GM10266 (cell line): Measurements from ENCODE around the gene C11orf24.
"Not testable (repeated sequence)": the region's sequence is repeated elsewhere in the genome, so short reads cannot be mapped to it uniquely, and the experiment has no call there.

Experiments
- DNase-seq: peaks from one replicate; pipeline ENCODE4 v3.0.0; 2012; ENCODE audit errors: extremely low spot score
- TF ChIP-seq, protein P1 (sequence below): IDR thresholded peaks from 2 replicates; pipeline ENCODE4 v1.5.1; 2012; ENCODE audit warnings: mild to moderate bottlenecking, low read depth; ENCODE audit not compliant: control insufficient read depth, insufficient read depth; ENCODE audit errors: missing control alignments

The C11orf24 gene

DNA sequence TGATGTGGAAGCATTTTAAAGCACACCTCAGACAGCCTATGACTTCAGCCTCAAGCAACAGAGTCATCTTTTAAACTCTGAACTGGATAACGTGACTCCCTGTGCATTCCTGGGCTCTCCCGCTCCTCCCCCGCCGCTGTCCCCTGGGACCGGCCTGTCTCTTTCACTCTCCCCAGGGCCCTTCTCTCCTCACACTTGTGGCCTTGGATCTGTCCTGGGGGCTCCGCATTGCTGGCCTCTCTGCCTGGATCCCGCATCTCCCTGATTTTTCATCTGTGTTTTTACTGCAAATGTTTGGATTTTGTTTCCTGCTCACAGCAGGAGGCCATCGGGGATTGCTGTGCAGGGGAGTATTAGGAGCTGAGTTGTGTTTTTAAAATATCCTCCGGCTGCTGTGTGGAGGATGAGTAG is 15.4 kb downstream of the C11orf24 start:
- TF ChIP-seq, protein P1, sequence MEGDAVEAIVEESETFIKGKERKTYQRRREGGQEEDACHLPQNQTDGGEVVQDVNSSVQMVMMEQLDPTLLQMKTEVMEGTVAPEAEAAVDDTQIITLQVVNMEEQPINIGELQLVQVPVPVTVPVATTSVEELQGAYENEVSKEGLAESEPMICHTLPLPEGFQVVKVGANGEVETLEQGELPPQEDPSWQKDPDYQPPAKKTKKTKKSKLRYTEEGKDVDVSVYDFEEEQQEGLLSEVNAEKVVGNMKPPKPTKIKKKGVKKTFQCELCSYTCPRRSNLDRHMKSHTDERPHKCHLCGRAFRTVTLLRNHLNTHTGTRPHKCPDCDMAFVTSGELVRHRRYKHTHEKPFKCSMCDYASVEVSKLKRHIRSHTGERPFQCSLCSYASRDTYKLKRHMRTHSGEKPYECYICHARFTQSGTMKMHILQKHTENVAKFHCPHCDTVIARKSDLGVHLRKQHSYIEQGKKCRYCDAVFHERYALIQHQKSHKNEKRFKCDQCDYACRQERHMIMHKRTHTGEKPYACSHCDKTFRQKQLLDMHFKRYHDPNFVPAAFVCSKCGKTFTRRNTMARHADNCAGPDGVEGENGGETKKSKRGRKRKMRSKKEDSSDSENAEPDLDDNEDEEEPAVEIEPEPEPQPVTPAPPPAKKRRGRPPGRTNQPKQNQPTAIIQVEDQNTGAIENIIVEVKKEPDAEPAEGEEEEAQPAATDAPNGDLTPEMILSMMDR, result no peak
- DNase-seq, result no peak

- DNase-seq, result no peak
- TF ChIP-seq, protein P1, result no peak
Measured at GRCh38 chr11:68255526-68255925, 16.2 kb downstream of the C11orf24 start.

- DNase-seq, result no peak
- TF ChIP-seq, protein P1, result no peak
Measured at GRCh38 chr11:68254421-68254820, 17.4 kb downstream of the C11orf24 start.

DNA sequence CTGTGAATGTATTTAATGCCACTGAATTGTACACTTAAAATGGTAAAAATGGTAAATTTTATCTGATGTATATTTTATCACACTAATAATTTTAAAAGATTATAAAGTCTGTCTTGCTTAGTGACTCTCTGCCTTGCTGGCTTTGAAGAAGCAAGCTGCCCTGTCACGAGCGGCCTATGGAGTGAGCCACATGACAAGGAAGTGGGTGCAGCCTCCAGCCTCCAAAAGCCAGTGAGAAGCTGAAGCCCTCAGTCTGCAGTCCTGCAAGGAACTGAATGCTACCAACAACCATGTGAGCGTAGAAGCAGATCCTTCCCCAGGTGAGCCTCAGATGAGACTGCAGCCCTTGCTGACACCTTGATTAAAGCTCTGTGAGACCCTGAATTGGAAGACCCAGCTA is 20.0 kb downstream of the C11orf24 start:
- no peak for DNase-seq
- TF ChIP-seq, protein P1, result no peak

- not testable (repeated sequence) for DNase-seq
Measured at GRCh38 chr11:68244912-68245311, 26.9 kb downstream of the C11orf24 start.

DNA sequence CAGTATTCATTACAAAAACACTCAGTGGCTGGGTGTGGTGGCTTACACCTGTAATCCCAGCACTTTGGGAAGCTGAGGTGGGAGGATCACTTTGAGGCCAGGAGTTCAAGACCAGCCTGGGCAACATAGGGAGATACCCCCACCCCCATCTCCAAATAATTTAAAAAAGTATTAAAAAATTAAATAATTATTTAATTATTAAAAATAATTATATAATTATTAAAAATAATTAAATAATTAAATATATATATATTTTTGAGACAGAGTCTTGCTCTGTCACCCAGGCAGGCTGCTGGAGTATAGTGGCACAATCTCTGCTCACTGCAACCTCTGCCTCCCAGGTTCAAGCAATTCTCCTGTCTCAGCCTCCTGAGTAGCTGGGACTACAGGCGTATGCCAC is 27.9 kb downstream of the C11orf24 start:
- not testable (repeated sequence) for DNase-seq

DNA sequence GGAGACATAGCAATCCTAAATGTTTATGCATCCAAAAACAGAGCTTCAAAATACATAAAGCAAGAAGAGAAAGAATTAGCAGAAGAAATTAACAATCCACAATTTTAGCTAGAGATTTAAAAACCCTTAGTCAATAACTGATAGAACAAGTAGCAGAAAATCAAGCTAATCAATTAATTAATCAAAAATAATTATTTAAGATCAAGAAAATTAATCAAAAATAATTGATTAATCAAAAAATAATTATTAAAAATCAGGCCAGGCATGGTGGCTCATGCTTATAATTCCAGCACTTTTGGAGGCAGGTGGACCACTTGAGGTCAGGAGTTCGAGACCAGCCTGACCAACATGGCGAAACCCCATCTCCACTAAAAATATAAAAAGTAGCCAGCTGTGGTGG is 29.2 kb downstream of the C11orf24 start:
- DNase-seq, result no peak
- TF ChIP-seq, protein P1, result no peak

DNA sequence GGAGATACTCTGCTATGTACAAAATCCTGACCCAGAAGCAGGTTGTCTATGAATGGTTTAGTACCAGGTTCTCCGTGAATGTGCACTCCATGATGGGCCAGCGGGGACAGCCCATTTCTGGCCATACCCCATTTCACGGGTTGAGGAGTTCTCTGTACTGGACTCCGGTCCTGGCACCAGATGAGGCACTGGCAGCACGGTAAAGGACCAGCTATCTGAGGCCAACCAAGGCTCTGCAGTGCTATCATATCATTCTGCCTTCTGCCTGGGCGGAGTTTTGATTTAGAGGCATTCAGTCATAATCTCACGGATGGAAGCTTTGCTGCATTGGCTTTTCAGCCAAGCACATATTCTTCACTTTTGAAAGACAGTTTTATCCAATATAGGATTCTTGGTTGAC is 40.2 kb downstream of the C11orf24 start:
- no peak for DNase-seq

More for the DNA sequence above, 40.2 kb downstream of the C11orf24 start:
- TF ChIP-seq, protein P1, result no peak
